Measurements from ENCODE around the gene POU2F1. TPM values are rescaled to one million over a fixed set of nuclear protein-coding genes. Genes with fewer than 3 reads are reported as not detected.

POU2F1 gene
- total RNA-seq, 1 donor from 2014 or later: 36.1 TPM

GRCh38 chr1:167362638-167363037 lies 142.0 kb downstream of the POU2F1 start:
- no peak for DNase-seq (ENCODE audit: low spot score, unreplicated experiment)
- H3K9me3 Mint-ChIP-seq (ENCODE audit: low read depth): peaks cover 12% of the 10 kb centered on the region
- no peak overlapping the region for H3K27ac Mint-ChIP-seq

GRCh38 chr1:167364826-167365225 lies 144.1 kb downstream of the POU2F1 start:
- Mint-ChIP-seq H3K27ac (no peak overlapping the region), H3K27me3 (no peaks in the 10 kb centered on the region), H3K4me3 (ENCODE audit: low read depth) (no peak overlapping the region), H3K4me1 (ENCODE audit: low read depth) (peaks cover 10% of the 10 kb centered on the region), H3K9me3 (ENCODE audit: low read depth) (peaks cover 4% of the 10 kb centered on the region), H3K36me3 (ENCODE audit: insufficient read depth) (peaks cover 4% of the 10 kb centered on the region)
- no peak for TF ChIP-seq CTCF (IDR thresholded peaks at IDR 0.05; ENCODE audit: unreplicated experiment)
- no peak for DNase-seq (ENCODE audit: low spot score, unreplicated experiment)

More at GRCh38 chr1:167362638-167363037, 142.0 kb downstream of the POU2F1 start:
- H3K27me3 Mint-ChIP-seq: no peaks in the 10 kb centered on the region
- H3K36me3 Mint-ChIP-seq (ENCODE audit: insufficient read depth): peaks cover 6% of the 10 kb centered on the region
- TF ChIP-seq CTCF (IDR thresholded peaks at IDR 0.05; ENCODE audit: unreplicated experiment): no peak
- H3K4me1 Mint-ChIP-seq (ENCODE audit: low read depth): peaks cover 10% of the 10 kb centered on the region
- H3K4me3 Mint-ChIP-seq (ENCODE audit: low read depth): no peak overlapping the region

DNA sequence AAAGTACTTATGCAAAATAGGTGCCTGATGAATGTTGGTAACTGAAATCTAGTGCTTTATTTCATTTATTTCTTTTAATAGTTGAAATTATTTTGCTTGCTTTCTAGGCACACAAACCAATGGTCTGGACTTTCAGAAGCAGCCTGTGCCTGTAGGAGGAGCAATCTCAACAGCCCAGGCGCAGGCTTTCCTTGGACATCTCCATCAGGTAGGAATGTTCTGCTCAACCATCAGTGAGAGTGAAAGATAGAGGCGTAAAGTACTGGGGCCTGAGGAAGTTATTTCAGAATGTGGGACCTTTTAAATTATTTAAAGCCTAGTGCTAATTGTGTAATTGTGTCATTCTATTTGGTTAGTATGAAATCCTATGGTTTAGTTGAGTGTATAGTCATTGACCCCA lies 144.7 kb downstream of the POU2F1 start:
- H3K4me1 Mint-ChIP-seq (ENCODE audit: low read depth): peaks cover 8% of the 10 kb centered on the region
- TF ChIP-seq CTCF (IDR thresholded peaks at IDR 0.05; ENCODE audit: unreplicated experiment): no peak
- H3K9me3 Mint-ChIP-seq (ENCODE audit: low read depth): no peaks in the 10 kb centered on the region
- no peak overlapping the region for H3K4me3 Mint-ChIP-seq (ENCODE audit: low read depth)
- H3K27ac Mint-ChIP-seq: no peak overlapping the region
- H3K36me3 Mint-ChIP-seq (ENCODE audit: insufficient read depth): peaks cover 4% of the 10 kb centered on the region
- DNase-seq (ENCODE audit: low spot score, unreplicated experiment): no peak
- H3K27me3 Mint-ChIP-seq: no peaks in the 10 kb centered on the region

- H3K9me3 Mint-ChIP-seq (ENCODE audit: low read depth): no peaks in the 10 kb centered on the region
- no peak overlapping the region for H3K27ac Mint-ChIP-seq
- no peaks in the 10 kb centered on the region for H3K4me1 Mint-ChIP-seq (ENCODE audit: low read depth)
- peaks cover 6% of the 10 kb centered on the region for H3K36me3 Mint-ChIP-seq (ENCODE audit: insufficient read depth)
- DNase-seq (ENCODE audit: low spot score, unreplicated experiment): no peak
- H3K4me3 Mint-ChIP-seq (ENCODE audit: low read depth): no peak overlapping the region
- no peak for TF ChIP-seq CTCF (IDR thresholded peaks at IDR 0.05; ENCODE audit: unreplicated experiment)
- H3K27me3 Mint-ChIP-seq: no peaks in the 10 kb centered on the region
Observed at GRCh38 chr1:167367705-167368104, 147.0 kb downstream of the POU2F1 start.

- H3K9me3 Mint-ChIP-seq (ENCODE audit: low read depth): no peaks in the 10 kb centered on the region
- no peak for TF ChIP-seq CTCF (IDR thresholded peaks at IDR 0.05; ENCODE audit: unreplicated experiment)
- no peak for DNase-seq (ENCODE audit: low spot score, unreplicated experiment)
- no peak overlapping the region for H3K27ac Mint-ChIP-seq
- H3K4me3 Mint-ChIP-seq (ENCODE audit: low read depth): no peak overlapping the region
- H3K27me3 Mint-ChIP-seq: no peaks in the 10 kb centered on the region
- H3K4me1 Mint-ChIP-seq (ENCODE audit: low read depth): no peaks in the 10 kb centered on the region
- peaks cover 7% of the 10 kb centered on the region for H3K36me3 Mint-ChIP-seq (ENCODE audit: insufficient read depth)
Observed at GRCh38 chr1:167369175-167369574, 148.5 kb downstream of the POU2F1 start.
